GM19043 (cell line): Measurements from ENCODE around the gene PPIA.
A peak's percentile ranks its signal among the peaks of the same experiment; 100 is the strongest.
"Not testable (repeated sequence)": the region's sequence is repeated elsewhere in the genome, so short reads cannot be mapped to it uniquely, and the experiment has no call there.

Source experiments
- ATAC-seq: cut with Tn5 transposase; IDR thresholded peaks from one replicate; pipeline ENCODE4 v1.9.1; 2021; ENCODE audit warnings: low read depth; ENCODE audit not compliant: unreplicated experiment

The PPIA gene

DNA sequence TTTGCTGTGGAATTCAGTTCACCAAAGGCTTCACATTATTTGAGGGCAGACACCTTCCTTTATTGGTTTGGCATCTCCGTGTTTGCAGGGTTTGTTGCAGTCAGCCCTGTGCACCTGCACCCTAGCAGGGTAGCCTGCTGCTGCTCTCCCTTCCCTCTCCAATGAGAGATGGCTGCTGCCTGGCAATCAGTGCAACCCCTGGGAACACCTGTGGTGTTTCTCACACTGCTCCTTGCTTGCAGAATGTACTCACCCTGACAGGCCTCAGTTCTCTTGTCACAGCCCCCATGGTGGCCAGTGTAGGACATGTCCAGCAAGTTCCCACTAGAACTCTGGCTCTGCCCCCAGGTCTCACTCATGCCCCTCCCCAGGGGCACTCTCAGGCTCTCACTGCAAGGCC is 12.1 kb upstream of the PPIA start:
- no peak for ATAC-seq

DNA sequence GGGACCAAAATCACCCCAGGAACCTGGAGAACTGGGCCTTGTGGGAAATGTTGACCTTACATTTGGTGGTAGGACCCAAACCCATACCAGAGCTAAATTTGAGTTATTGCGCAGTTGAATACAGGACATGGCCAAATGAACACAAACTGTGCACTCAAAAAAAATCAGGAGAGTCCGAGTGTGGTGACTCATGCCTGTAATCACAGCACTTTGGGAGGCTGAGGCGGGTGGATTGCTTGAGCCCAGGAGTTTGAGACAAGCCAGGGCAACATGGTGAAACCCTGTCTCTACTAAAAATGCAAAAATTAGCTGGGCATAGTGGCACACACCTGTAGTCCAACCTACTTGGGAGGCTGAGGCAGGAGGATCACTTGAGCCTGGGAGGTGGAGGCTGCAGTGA is 11.3 kb upstream of the PPIA start:
- not testable (repeated sequence) for ATAC-seq

DNA sequence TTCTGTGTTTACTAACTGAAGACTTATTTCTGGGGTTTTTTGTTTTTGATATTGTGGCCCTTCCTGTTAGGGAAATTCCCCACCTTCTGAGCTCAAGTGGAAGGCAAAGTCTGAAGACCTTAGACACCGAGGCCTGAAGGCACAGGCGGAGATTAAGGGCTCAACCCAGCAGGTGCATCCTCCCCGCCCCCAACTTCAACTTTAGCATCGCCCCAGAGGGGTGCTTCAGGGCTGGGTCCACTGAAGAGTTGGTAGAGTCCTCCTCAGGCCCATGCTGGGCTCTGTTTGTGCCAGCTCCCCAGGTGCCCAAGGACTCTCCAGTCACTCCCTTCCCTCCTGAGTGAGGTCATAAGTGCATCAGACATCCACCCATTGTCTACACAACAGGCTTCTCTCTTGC is 9.4 kb upstream of the PPIA start:
- no peak for ATAC-seq

DNA sequence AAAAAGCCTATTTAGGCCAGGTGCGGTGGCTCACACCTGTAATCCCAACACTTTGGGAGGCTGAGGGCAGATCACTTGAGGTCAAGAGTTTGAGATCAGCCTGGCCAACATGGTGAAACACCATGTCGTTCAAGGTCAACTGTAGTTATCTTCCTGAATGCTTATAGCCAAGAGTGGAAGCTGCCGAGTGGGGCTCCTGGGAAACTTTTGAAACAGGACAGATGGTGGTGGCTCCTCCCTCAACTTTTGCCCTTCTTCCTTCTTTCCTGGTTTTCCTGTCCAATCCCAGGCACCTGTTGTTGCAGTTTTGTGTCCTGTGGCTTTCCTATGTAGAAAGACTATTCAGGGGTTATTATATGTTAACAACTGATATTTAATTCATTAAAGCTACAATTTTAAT is 8.7 kb upstream of the PPIA start:
- ATAC-seq = no peak

DNA sequence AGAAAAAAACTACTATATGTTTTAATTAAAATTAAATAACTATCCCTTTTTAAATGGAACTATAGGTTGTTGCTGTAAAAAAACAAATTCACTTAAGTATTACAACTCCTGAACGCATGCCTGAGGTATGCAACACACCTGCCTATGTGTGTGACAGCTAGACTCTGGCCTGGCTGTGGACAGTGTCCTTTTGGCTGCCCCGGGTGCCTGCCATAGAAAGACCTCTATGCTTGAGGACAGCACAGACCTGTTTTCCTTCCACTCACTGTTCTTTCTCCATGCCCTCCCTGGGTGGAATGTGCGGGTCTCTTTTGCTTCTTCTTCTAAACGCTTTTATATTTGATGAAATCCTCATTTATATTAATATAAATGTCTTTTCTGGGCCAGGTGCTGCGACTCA is 6.5 kb upstream of the PPIA start:
- no peak for ATAC-seq

DNA sequence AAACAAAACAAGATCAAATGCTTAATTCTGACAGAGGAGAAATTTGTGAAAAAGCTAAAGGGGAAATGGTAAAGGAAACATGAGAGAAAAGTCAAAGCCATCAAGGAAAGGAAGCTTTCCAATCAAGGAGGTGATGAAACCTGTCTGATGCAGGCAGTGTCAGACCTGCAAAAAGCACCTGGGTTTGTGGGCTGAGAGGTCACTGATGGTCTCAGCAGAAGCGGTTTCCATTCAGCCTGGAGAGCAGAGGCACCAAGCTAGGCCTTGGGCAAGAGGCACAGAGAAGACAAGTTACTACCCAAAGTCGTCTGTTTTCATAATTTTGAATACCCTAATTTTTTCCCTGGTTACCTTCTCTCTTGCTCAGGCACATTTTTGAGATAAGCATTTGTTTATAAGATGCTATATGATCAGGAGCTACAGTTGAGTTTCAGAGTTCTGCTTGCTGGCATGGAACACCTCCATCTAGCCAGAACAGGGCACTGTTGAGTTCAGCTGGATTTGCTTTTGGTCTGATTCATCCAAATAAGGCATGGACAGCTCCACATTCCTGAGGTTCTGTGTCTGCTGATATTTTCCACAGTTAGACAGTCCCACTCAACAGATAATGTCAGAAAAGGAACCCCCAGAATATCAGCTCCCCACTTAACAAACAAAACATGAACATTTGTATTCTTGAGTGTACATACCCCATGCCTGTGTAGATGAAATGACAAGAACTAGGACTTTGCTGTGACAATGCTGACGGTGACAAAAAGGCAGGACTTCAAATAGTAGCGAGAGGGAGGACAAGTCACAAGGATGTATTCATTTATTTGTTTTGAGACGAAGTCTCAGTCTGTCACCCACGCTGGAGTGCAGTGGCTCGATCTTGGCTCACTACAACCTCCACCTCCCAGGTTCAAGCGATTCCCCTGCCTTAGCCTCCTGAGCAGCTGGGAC is 4.9 kb upstream of the PPIA start:
- no peak for ATAC-seq

DNA sequence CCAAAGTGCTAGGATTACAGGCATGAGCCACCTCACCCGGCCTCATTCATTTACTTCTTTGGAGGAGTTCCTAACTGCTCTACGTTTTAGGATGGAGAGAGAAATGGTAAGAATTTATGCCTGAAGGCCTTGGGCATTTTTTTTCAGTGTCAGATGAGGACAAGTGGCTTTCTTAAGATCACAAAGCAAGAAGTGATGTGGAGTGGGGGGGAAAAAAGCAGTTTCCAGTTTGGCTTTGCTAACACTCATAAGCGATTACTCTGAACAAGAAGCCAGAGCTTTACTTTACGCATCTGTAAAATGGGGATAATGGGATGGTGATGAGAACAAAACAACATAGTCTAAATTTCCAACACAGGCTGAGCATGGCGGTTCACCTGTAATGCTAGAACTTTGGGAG is 2.6 kb upstream of the PPIA start:
- ATAC-seq = no peak

DNA sequence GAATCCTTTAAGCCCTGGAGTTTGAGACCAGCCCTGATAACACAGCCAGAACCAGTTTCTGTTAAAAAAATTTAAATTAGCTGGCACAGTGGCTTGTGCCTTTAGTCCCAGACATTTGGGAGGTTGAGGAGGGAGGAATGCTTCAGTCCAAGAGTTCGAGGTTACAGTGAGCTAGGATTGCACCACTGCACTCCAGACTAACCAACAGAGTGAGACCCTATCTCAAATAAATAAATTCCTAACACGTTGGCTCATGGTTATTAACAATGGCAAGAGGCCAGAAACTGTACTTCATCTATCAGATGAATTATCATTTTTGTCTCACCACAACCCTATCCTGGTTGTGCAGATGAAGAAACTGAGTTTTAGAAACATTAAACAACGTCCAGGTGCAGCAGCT is 2.1 kb upstream of the PPIA start:
- ATAC-seq = no peak

DNA sequence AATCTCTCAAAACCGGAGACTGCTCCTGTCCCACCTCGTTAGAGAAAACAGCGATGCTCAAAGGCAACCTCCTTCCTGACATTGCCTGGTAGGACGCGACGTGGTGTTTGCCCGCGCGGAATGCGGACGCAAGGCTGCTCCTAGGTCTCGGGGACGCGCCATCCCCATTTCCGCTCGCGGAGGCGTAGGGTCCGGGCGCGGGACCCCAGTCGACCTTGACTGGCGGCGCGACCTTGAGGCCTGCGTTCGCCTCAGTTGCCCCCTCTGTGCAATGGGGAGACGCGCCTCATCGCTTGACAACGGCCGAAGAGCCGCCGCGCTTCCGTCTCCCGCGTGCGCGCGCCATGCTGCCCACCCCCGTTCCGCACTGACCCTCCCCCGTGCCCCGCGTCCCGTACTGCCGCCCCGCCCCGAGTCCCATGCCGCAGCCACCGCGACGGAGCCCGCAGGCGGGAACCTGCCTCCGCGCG is 412 bp upstream of the PPIA start:
- ATAC-seq = peak; percentile 12

DNA sequence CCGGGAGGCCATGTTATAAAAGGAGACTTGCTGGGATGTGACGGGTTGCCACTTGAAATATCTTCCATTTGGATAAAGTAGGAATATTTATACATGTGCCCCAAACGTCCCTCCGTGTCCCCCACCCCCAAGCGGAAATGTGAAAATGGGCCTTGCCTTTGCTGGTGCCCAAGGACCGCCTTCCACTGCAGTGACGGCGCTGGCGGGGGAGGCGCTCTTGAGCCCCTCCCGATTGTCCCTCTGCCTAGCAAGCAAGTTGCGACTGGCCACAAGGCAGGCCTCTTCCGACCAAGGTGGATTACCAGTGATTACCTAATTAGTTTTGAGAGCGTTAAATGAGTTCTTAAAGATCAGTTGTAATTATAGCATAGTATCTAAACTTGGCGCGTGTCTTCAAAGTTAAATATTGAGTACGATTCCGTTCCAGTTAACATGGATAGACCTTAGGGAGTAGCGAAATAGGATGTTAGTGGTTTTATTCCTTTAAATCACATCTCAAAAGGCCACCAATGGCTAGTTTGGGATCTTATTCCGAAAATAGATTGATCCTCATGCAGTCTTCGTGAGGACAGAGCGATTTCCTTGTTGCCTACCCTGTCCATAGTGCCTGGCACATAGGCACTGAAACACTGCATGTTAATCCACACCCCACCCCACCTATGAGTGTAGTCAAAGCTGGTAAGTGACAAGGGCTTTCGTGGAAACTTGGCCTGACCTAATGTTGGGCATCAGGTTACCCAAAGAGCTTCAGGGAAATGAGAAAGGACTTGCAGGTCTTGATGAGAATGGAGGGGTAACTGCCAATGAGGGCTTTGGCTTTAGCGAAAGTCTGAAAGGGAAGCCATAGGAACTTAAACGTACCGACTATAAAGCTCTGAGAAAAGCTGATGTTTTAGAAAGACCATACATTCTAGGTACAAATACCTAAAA is 1.1 kb downstream of the PPIA start:
- peak; percentile 52 for ATAC-seq

DNA sequence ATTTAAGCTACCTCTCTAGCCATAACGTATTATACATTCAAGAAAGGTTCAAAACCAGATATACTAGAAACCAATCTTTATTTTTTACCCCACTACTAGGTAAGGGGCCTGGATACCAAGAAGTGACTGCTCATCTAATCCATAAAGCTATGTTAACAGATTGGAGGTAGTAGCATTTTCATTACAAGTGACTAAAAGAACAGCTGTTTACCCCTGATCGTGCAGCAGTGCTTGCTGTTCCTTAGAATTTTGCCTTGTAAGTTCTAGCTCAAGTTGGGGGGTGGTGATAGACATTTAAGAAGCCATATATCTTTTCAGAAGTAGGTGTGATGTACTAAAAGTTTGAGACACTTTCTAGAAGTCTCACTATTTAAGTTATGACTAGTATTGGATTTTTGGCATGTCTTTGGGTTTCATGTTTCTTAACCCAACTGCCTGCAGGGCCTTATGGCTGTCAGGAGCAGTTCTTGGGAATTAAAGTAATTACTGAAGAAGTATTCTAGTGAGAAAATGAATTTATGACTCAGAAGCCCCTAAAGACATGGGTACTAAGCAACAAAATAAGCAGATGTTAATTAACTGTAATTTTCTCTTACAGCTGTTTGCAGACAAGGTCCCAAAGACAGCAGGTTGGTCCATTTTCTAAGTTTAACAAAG is 2.3 kb downstream of the PPIA start:
- ATAC-seq = no peak

DNA sequence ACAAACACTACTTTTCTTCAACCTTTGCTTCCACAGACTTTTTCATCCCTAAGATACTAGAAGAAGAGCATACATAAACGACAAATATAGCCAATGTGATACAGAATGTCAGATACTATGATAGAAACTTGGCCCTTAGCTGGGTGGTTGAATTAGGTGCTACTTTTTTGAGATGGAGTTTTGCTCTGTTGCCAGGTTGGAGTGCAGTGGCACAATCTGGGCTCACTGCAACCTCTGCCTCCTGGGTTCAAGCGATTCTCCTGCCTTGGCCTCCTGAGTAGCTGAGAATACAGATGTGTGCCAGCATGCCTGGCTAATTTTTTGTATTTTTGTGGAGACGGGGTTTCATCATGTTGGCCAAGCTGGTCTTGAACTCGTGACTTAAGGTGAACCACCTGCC is 3.5 kb downstream of the PPIA start:
- no peak for ATAC-seq

DNA sequence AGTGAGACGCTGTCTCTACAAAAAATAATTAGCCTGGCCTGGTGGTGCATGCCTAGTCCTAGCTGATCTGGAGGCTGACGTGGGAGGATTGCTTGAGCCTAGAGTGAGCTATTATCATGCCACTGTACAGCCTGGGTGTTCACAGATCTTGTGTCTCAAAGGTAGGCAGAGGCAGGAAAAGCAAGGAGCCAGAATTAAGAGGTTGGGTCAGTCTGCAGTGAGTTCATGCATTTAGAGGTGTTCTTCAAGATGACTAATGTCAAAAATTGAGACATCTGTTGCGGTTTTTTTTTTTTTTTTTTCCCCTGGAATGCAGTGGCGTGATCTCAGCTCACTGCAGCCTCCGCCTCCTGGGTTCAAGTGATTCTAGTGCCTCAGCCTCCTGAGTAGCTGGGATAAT is 5.4 kb downstream of the PPIA start:
- ATAC-seq = no peak

DNA sequence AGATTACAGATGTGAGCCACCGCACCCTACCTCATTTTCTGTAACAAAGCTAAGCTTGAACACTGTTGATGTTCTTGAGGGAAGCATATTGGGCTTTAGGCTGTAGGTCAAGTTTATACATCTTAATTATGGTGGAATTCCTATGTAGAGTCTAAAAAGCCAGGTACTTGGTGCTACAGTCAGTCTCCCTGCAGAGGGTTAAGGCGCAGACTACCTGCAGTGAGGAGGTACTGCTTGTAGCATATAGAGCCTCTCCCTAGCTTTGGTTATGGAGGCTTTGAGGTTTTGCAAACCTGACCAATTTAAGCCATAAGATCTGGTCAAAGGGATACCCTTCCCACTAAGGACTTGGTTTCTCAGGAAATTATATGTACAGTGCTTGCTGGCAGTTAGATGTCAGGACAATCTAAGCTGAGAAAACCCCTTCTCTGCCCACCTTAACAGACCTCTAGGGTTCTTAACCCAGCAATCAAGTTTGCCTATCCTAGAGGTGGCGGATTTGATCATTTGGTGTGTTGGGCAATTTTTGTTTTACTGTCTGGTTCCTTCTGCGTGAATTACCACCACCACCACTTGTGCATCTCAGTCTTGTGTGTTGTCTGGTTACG is 6.0 kb downstream of the PPIA start:
- ATAC-seq = no peak

DNA sequence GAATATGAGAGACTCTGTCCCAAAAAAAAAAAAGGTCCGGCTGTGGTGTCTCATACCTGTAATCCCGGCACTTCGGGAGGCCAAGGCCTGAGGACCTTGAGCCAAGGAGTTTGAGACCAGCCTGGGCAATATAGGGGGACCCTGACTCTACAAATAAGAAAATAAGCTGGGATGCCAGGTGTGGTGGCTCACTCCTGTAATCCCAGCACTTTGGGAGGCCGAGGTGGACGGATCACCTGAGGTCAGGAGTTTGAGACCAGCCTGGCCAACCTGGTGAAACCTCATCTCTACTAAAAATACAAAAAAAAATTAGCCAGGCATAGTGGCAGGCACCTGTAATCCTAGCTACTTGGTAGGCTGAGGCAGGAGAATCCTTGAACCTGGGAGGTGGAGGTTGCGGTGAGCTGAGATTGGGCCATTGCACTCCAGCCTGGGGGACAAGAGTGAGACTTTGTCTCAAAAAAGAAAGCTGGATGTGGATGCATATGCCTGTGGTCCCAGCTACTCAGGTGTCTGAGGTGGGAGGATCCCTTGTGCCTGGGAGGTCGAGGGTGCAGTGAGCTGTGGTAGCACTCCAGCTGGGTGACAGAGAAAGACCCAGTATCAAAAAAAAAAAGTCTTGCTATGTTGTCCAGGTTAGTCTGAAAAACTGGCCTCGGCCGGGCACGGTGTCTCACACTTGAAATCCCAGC is 7.5 kb downstream of the PPIA start:
- not testable (repeated sequence) for ATAC-seq

DNA sequence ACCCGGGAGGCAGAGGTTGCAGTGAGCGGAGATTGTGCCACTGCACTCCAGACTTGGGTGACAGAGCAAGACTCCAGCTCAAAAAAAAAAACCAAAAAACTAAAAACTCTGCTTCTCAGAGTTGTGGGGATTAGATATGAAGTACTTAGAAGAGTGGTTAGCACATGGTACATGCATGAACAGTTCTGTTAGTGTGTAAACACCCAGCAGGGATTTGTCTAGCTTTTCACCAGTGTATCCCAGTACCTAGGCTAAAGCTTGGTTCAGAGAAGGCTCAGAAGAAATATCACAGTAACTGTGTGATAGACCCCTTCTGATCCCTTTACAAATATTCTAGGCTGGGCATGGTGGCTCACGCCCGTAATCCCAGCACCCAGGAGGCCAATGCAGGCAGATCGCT is 9.5 kb downstream of the PPIA start:
- ATAC-seq = no peak

DNA sequence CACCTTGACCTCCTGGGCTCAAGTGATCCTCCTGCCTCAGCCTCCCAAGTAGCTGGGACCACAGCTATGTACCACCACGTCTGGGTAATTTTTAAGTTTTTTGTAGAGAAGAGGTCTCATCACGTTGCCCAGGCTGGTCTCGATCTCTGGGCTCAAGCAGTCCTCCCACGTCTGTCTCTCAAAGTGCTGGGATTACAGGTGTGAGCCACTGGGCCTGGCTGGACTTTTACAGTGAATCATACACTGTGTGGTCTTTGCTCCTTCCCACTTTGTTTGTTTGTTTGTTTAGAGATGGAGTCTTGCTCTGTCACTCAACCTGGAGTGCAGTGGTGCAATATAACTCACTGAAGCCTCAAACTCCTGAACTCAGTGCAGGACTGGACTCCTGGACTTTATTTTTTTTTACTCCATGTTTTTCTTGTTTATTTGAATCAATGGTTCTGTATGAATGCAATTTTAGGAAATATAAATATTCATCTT is 12.5 kb downstream of the PPIA start:
- no peak for ATAC-seq

DNA sequence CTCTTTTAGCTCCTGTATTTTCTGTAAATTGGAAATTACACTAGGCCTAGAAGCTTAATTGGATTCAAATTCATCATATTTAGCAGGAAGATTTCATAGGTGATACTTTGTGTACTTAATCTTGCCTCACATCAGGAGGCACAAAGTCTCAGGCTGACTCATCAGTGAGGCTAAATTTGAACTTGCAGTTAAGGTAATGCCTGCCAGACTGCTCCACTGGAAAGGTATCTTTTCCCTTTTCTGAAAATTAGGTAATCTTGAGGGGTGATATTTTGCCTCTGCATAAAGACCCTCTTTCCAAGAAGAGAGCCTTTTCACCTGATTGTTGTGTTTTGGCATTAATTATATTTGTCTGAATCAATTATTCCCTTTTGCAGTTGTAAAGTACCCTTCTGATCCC is 14.6 kb downstream of the PPIA start:
- no peak for ATAC-seq

DNA sequence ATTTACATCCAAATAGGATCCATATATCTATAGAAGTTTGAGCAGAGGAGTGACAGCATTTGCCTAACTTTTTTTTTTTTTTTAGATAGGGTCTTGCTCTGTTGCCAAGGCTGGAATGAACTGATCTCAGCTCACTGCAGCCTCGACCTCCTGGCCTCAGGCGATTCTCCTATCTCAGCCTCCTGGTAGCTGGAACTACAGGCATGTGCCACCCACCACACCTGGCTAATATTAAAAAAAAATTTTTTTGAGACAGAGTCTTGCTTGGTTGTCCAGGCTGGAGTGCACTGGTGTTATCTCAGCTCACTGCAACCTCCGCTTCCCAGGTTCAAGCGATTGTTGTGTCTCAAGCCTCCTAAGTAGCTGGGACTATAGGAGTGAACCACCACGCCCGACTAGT is 15.1 kb downstream of the PPIA start:
- ATAC-seq = no peak

DNA sequence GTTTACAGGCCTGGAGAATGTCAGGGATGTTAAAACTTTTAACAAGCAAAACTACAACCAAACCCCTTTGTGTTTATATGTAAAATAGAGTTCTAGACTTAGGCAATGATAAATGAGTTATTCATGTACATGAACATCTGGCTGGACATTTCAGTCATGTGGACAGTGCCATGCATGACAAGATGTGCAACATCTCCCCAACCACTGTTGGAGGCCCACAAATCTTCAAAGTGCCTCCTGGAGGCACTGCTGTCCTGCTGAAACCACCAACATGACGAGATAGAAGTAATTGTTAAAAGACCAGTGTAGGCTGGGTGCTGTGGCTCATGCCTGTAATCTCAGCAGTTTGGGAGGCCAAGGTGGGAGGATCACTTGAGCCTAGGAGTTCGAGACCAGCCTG is 18.4 kb downstream of the PPIA start:
- no peak for ATAC-seq
